Endothelial cell of umbilical vein (primary cell): ENCODE data around the gene GRIA3. TPM values are rescaled to one million over a fixed set of nuclear protein-coding genes. Genes with fewer than 3 reads are reported as not detected.

Experiments
- BruUV-seq: library from RNA; stranded (reverse); fragments of 400-500 nt; replicated peaks from 2 replicates; lab custom pipeline; 2021; lab: Mats Ljungman, UMichigan
- CTCF ChIA-PET: fragments of 300-600, 350-600 bp; sonication (Branson Sonifier 250); formaldehyde crosslinking; loops from one replicate; lab custom pipeline; 2021; ENCODE audit warnings: antibody characterized with exemption, inconsistent platforms; lab: Charles Lee
- POLR2A ChIA-PET: fragments of 300-600, 350-600 bp; sonication (Branson Sonifier 250); formaldehyde crosslinking; loops from one replicate; lab custom pipeline; 2021; ENCODE audit warnings: antibody characterized with exemption, inconsistent platforms; lab: Charles Lee
- DNase-seq: peaks from one replicate; pipeline ENCODE4 v3.0.0-alpha.2; 2011; ENCODE audit warnings: low read depth, low spot score
- FAIRE-seq: peaks from 2 replicates; lab custom pipeline; 2011; peaks lifted over from hg19 to GRCh38; lab: Jason Lieb, UNC
- H2AFZ ChIP-seq: 2 replicates; pipeline ENCODE4 v1.6.0; 2012; ENCODE audit warnings: low read depth, low read length, control low read depth, inconsistent platforms
- H3K27ac ChIP-seq: 2 replicates; pipeline ENCODE4 v1.5.1; 2011; ENCODE audit warnings: low read depth, mild to moderate bottlenecking, control low read depth, low read length, moderate library complexity; ENCODE audit not compliant: insufficient read depth
- H3K27me3 ChIP-seq, 2 experiments: 2 replicates each; pipeline versions ENCODE4 v1.6.0 to v1.6.1; 2011; ENCODE audit warnings: low read length in 2 of 2, mixed read lengths in 1 of 2; ENCODE audit not compliant: control insufficient read depth in 2 of 2, insufficient read depth in 2 of 2
- H3K36me3 ChIP-seq, 2 experiments: 2 replicates in 1 of 2; 3 replicates in 1 of 2; pipeline ENCODE4 v1.5.1; 2011; ENCODE audit warnings: low read length in 2 of 2, mild to moderate bottlenecking in 1 of 2, moderate library complexity in 1 of 2; ENCODE audit not compliant: control insufficient read depth in 2 of 2, insufficient read depth in 2 of 2; ENCODE audit errors: extremely low read depth in 1 of 2
- H3K4me1 ChIP-seq: 3 replicates; pipeline ENCODE4 v1.5.1; 2011; ENCODE audit warnings: mild to moderate bottlenecking, low read length; ENCODE audit not compliant: control insufficient read depth, insufficient read depth; ENCODE audit errors: extremely low read depth
- H3K4me2 ChIP-seq: 2 replicates; pipeline ENCODE4 v1.6.1; 2011; ENCODE audit warnings: low read length, control low read depth, mixed read lengths; ENCODE audit not compliant: insufficient read depth
- H3K4me3 ChIP-seq, 3 experiments: fragments of 200-600 bp in 1 of 3; sonication (generic), shearing (Covaris generic) in 1 of 3; replicated peaks in 1 of 3; 2 replicates each; pipeline ENCODE4 v1.5.1; 2011 to 2016; ENCODE audit warnings: control low read depth in 3 of 3, low read length in 3 of 3, mild to moderate bottlenecking in 2 of 3, inconsistent platforms in 1 of 3, low read depth in 1 of 3, moderate library complexity in 1 of 3; ENCODE audit not compliant: insufficient read depth in 1 of 3
- H3K79me2 ChIP-seq: 2 replicates; pipeline ENCODE4 v1.6.0; 2012; ENCODE audit warnings: low read length, inconsistent platforms; ENCODE audit not compliant: control insufficient read depth, insufficient read depth
- H3K9ac ChIP-seq: replicated peaks from 2 replicates; pipeline ENCODE3; 2011; ENCODE audit warnings: low read length, control low read depth; ENCODE audit not compliant: insufficient read depth; ENCODE audit errors: extremely low read depth
- H3K9me1 ChIP-seq: replicated peaks from 3 replicates; pipeline ENCODE4 v1.6.0; 2011; ENCODE audit warnings: mild to moderate bottlenecking, low read length; ENCODE audit not compliant: control insufficient read depth, insufficient read depth; ENCODE audit errors: extremely low read depth
- H3K9me3 ChIP-seq: replicated peaks from 2 replicates; pipeline ENCODE4 v1.5.1; 2012; ENCODE audit warnings: low read length, inconsistent platforms; ENCODE audit not compliant: control insufficient read depth, insufficient read depth
- H4K20me1 ChIP-seq: replicated peaks from 2 replicates; pipeline ENCODE3; 2011; ENCODE audit warnings: mild to moderate bottlenecking, low read length; ENCODE audit not compliant: control insufficient read depth, insufficient read depth; ENCODE audit errors: extremely low read depth
- CTCF ChIP-seq, 2 donors: IDR thresholded peaks; 1 replicate in 1 of 2; 2 replicates in 1 of 2; pipeline ENCODE4 v1.5.1; 2011; ENCODE audit warnings: low read length in 2 of 2, mild to moderate bottlenecking in 2 of 2, moderate library complexity in 2 of 2, control low read depth in 1 of 2, inconsistent platforms in 1 of 2, low read depth in 1 of 2; ENCODE audit not compliant: insufficient read depth in 1 of 2; ENCODE audit errors: extremely low read depth in 1 of 2
- EZH2 ChIP-seq: IDR thresholded peaks from 2 replicates; pipeline ENCODE4 v1.6.1; 2012; ENCODE audit warnings: borderline replicate concordance, low read depth, mild to moderate bottlenecking, moderate library complexity, low read length, inconsistent platforms; ENCODE audit not compliant: severe bottlenecking
- FOS ChIP-seq: IDR thresholded peaks from 2 replicates; pipeline ENCODE4 v1.6.1; 2011; ENCODE audit warnings: mild to moderate bottlenecking, low read length, moderate library complexity, borderline replicate concordance; ENCODE audit not compliant: insufficient read depth
- GATA2 ChIP-seq: IDR thresholded peaks from 2 replicates; pipeline ENCODE4 v1.7.0; 2011; ENCODE audit warnings: low read depth, mild to moderate bottlenecking, moderate library complexity, mixed read lengths, low read length; ENCODE audit not compliant: insufficient read length, insufficient read depth
- JUN ChIP-seq: IDR thresholded peaks from 2 replicates; pipeline ENCODE4 v1.6.1; 2011; ENCODE audit warnings: borderline replicate concordance, low read depth; ENCODE audit not compliant: insufficient read length, insufficient read depth
- MAX ChIP-seq: IDR thresholded peaks from 2 replicates; pipeline ENCODE4 v1.6.1; 2011; ENCODE audit not compliant: insufficient read depth, insufficient read length
- MYC ChIP-seq: IDR thresholded peaks from one replicate; pipeline ENCODE4 v1.6.1; 2011; ENCODE audit warnings: mild to moderate bottlenecking, low read depth, low read length
- POLR2A ChIP-seq: IDR thresholded peaks from 2 replicates; pipeline ENCODE4 v1.6.1; 2012; ENCODE audit warnings: low read depth, mild to moderate bottlenecking, control low read depth, low read length
- POLR2AphosphoS5 ChIP-seq: IDR thresholded peaks from 2 replicates; pipeline ENCODE4 v1.6.1; 2012; ENCODE audit warnings: low read depth, mild to moderate bottlenecking, control low read depth, low read length, moderate library complexity; ENCODE audit not compliant: insufficient read depth
- dilution Hi-C: fragments of 300-500 bp; cut with MboI; formaldehyde crosslinking; loops from one replicate; pipeline ENCODE4 v1.15.0; 2019; ENCODE audit warnings: low sequenced_read_pairs; ENCODE audit not compliant: extremely low pct_ligation_motif_present
- intact Hi-C: fragments of 100-400 bp; cut with micrococcal nuclease; formaldehyde crosslinking; loops from one replicate; pipeline ENCODE4 v1.10.0; 2022
- polyA plus RNA-seq, 4 experiments: library from polyadenylated mRNA; depleted of rRNA in 3 of 4; stranded (reverse) in 3 of 4; unstranded in 1 of 4; fragments of >200 nt; gene quantifications; 2 replicates each; pipeline versions ENCODE4 v1.2.1 to v1.2.3, GENCODE V29; 2011 to 2012; ENCODE audit warnings: missing spikeins in 1 of 4
- total RNA-seq: library from RNA; stranded (reverse); gene quantifications from 2 replicates; pipeline ENCODE4 v1.2.3, GENCODE V29; 2021

GRIA3 gene
- total and polyA plus RNA-seq, 2 donors (not counting 3 experiments of a cell fraction or from before 2014, with no cell fraction given) = not detected

GRCh38 chrX:123201720-123202119, 17.6 kb downstream of the GRIA3 start:
- TF ChIP-seq GATA2 = no peak
- no peak for TF ChIP-seq CTCF (IDR thresholded peaks at IDR 0.05; ENCODE audit: extremely low read depth in 1 of 2, insufficient read depth in 1 of 2, low read depth in 1 of 2, low read length in 2 of 2)
- TF ChIP-seq MAX = no peak
- TF ChIP-seq MYC = no peak
- no peak for TF ChIP-seq FOS
- TF ChIP-seq POLR2AphosphoS5 = no peak
- no peak for TF ChIP-seq EZH2
- no peak for TF ChIP-seq POLR2A
- TF ChIP-seq JUN = no peak
- no peaks in the 10 kb centered on the region for H3K79me2 ChIP-seq
- DNase-seq = no peak
- no peak overlapping the region for H3K4me2 ChIP-seq
- no peaks in the 10 kb centered on the region for H4K20me1 ChIP-seq
- ChIA-PET POLR2A (no interaction called here), CTCF (no interaction called here)
- no peaks in the 10 kb centered on the region for H3K27me3 ChIP-seq
- no peak overlapping the region for H2AFZ ChIP-seq
- intact Hi-C loops = no loop called here
- H3K9ac ChIP-seq = no peak overlapping the region
- no peak overlapping the region for H3K4me3 ChIP-seq
- dilution Hi-C loops = no loop called here
- H3K36me3 ChIP-seq = no peaks in the 10 kb centered on the region
- H3K27ac ChIP-seq = no peak overlapping the region
- no peaks in the 10 kb centered on the region for H3K9me1 ChIP-seq
- H3K4me1 ChIP-seq = no peaks in the 10 kb centered on the region
- no peaks in the 10 kb centered on the region for H3K9me3 ChIP-seq
- no peak for FAIRE-seq
- BruUV-seq = no TSS peak
